Measurements from ENCODE around the gene ANKRD34B.
"Not testable (repeated sequence)": the region's sequence is repeated elsewhere in the genome, so short reads cannot be mapped to it uniquely, and the experiment has no call there.

ANKRD34B gene

GRCh38 chr5:80590766-80591165, 20.7 kb upstream of the ANKRD34B start:
- H3K27ac ChIP-seq: no peak overlapping the region
- TF ChIP-seq CTCF (conservative IDR thresholded peaks at IDR 0.05) (no peak), ZFX (IDR thresholded peaks at IDR 0.05) (no peak)

GRCh38 chr5:80588858-80589540, 18.9 kb upstream of the ANKRD34B start:
- TF ChIP-seq ZFX (IDR thresholded peaks at IDR 0.05) (no peak), CTCF (conservative IDR thresholded peaks at IDR 0.05) (no peak)
- no peak overlapping the region for H3K27ac ChIP-seq

GRCh38 chr5:80584770-80585169, 14.7 kb upstream of the ANKRD34B start:
- TF ChIP-seq CTCF (conservative IDR thresholded peaks at IDR 0.05): no peak
- H3K27ac ChIP-seq: no peak overlapping the region

GRCh38 chr5:80580291-80580690, 10.2 kb upstream of the ANKRD34B start:
- H3K27ac ChIP-seq: not testable (repeated sequence)

GRCh38 chr5:80579050-80579449, 9.0 kb upstream of the ANKRD34B start:
- H3K27ac ChIP-seq: no peak overlapping the region
- no peak for TF ChIP-seq CTCF (conservative IDR thresholded peaks at IDR 0.05)
- no peak for TF ChIP-seq ZFX (IDR thresholded peaks at IDR 0.05)

GRCh38 chr5:80577707-80578106, 7.6 kb upstream of the ANKRD34B start:
- H3K27ac ChIP-seq: no peak overlapping the region
- no peak for TF ChIP-seq CTCF (conservative IDR thresholded peaks at IDR 0.05)
- TF ChIP-seq ZFX (IDR thresholded peaks at IDR 0.05): no peak

GRCh38 chr5:80576383-80576782, 6.3 kb upstream of the ANKRD34B start:
- TF ChIP-seq CTCF (conservative IDR thresholded peaks at IDR 0.05) (no peak), ZFX (IDR thresholded peaks at IDR 0.05) (no peak)
- no peak overlapping the region for H3K27ac ChIP-seq

GRCh38 chr5:80573062-80573461, 3.0 kb upstream of the ANKRD34B start:
- no peak overlapping the region for H3K27ac ChIP-seq
- TF ChIP-seq CTCF (conservative IDR thresholded peaks at IDR 0.05): no peak
- TF ChIP-seq ZFX (IDR thresholded peaks at IDR 0.05): no peak

All from C4-2B (cell line).